K562 (cell line): Measurements from ENCODE around the gene PRKACB. TPM values are rescaled to one million over a fixed set of nuclear protein-coding genes. Genes with fewer than 3 reads are reported as not detected.

ENCODE experiments used
- ATAC-seq: fragments of 200-7000 bp; cut with Tn5 transposase; 3 replicates; pipeline ENCODE4 v1.9.1; 2020; ENCODE audit warnings: moderate library complexity
- BruUV-seq: library from RNA; stranded (reverse); fragments of 400-500 nt; replicated peaks from 2 replicates; lab custom pipeline; 2021; lab: Mats Ljungman, UMichigan
- CTCF ChIA-PET: fragments of 300-600 bp; formaldehyde crosslinking; extraction: SDS; loops from one replicate; lab custom pipeline; 2021; ENCODE audit warnings: low intra/inter-chr PET ratio; lab: Yijun Ruan, JAX
- POLR2A ChIA-PET: fragments of 300-600, 350-650 bp; sonication (Branson Sonifier 250); formaldehyde crosslinking; extraction: SDS; loops from one replicate; lab custom pipeline; 2021; ENCODE audit warnings: antibody characterized with exemption, inconsistent platforms; lab: Yijun Ruan, JAX
- DNase-seq, 4 experiments: peaks; one replicate each; pipeline versions ENCODE4 v3.0.0 to v3.0.0-alpha.2; 2011 to 2018; ENCODE audit warnings: low spot score in 3 of 4, mixed read lengths in 3 of 4; ENCODE audit errors: extremely low read depth in 1 of 4
- FAIRE-seq: peaks from 2 replicates; lab custom pipeline; 2011; peaks lifted over from hg19 to GRCh38; lab: Jason Lieb, UNC
- H2AFZ ChIP-seq: 2 replicates; pipeline ENCODE4 v1.6.0; 2011; ENCODE audit warnings: low read depth, low read length, control low read depth, inconsistent platforms
- H3K27ac ChIP-seq: fragments of 200-600 bp; 3 replicates; pipeline ENCODE4 v1.8.0; 2011; ENCODE audit warnings: low read depth, mild to moderate bottlenecking, control low read depth, inconsistent platforms, low read length, moderate library complexity, mixed read lengths; ENCODE audit errors: extremely low read depth
- H3K27me3 ChIP-seq, 2 experiments: fragments of 300-600 bp in 1 of 2; 2 replicates in 1 of 2; 3 replicates in 1 of 2; pipeline versions ENCODE4 v1.6.0 to v1.8.0; 2011; ENCODE audit warnings: inconsistent platforms in 2 of 2, low read length in 2 of 2, mild to moderate bottlenecking in 1 of 2, mixed read lengths in 1 of 2, moderate library complexity in 1 of 2; ENCODE audit not compliant: control insufficient read depth in 2 of 2, insufficient read depth in 2 of 2
- H3K36me3 ChIP-seq: fragments of 300-600 bp; 3 replicates; pipeline ENCODE4 v1.8.0; 2011; ENCODE audit warnings: mild to moderate bottlenecking, low read length, inconsistent platforms; ENCODE audit not compliant: control insufficient read depth, insufficient read depth
- H3K4me1 ChIP-seq, 2 experiments: fragments of 200-600 bp in 1 of 2; replicated peaks in 1 of 2; 2 replicates in 1 of 2; 3 replicates in 1 of 2; pipeline versions ENCODE4 v1.5.1 to v1.8.0; 2011; ENCODE audit warnings: inconsistent platforms in 2 of 2, low read length in 2 of 2, mild to moderate bottlenecking in 1 of 2, mixed read lengths in 1 of 2, moderate library complexity in 1 of 2; ENCODE audit not compliant: control insufficient read depth in 2 of 2, insufficient read depth in 2 of 2
- H3K4me2 ChIP-seq: 2 replicates; pipeline ENCODE4 v1.6.1; 2011; ENCODE audit warnings: low read length, control low read depth, inconsistent platforms, mixed read lengths; ENCODE audit not compliant: insufficient read depth
- H3K4me3 ChIP-seq: fragments of 200-600 bp; sonication (generic), shearing (Covaris generic); 2 replicates; pipeline ENCODE4 v1.5.1; 2016; ENCODE audit warnings: control low read depth, inconsistent platforms
- H3K79me2 ChIP-seq: fragments of 200-600 bp; 3 replicates; pipeline ENCODE4 v1.8.0; 2011; ENCODE audit warnings: low read length, inconsistent platforms; ENCODE audit not compliant: control insufficient read depth, insufficient read depth
- H3K9ac ChIP-seq, 2 experiments: 2 replicates each; pipeline versions ENCODE4 v1.6.0 to v1.6.1; 2011; ENCODE audit warnings: low read depth in 2 of 2, low read length in 2 of 2, control low read depth in 1 of 2, inconsistent platforms in 1 of 2, mild to moderate bottlenecking in 1 of 2, mixed read lengths in 1 of 2; ENCODE audit not compliant: insufficient read depth in 1 of 2
- H3K9me1 ChIP-seq: one replicate; pipeline ENCODE4 v1.6.0; 2011; ENCODE audit warnings: inconsistent platforms, mild to moderate bottlenecking, low read length, moderate library complexity; ENCODE audit not compliant: control insufficient read depth, insufficient read depth
- H3K9me3 ChIP-seq: replicated peaks from 2 replicates; pipeline ENCODE4 v1.5.1; 2011; ENCODE audit warnings: low read depth, low read length, inconsistent platforms; ENCODE audit not compliant: control insufficient read depth, insufficient read depth
- H4K20me1 ChIP-seq: replicated peaks from 2 replicates; pipeline ENCODE4 v1.6.1; 2011; ENCODE audit warnings: low read length, inconsistent platforms, mixed read lengths; ENCODE audit not compliant: control insufficient read depth, insufficient read depth
- CBX8 ChIP-seq: fragments of 200-600 bp; sonication (generic); IDR thresholded peaks from 2 replicates; pipeline ENCODE4 v1.6.1; 2012; ENCODE audit warnings: borderline replicate concordance, mixed run types, low read depth, mild to moderate bottlenecking, moderate library complexity, mixed read lengths, low read length, control low read depth, inconsistent platforms; ENCODE audit not compliant: poor library complexity, severe bottlenecking; ENCODE audit errors: extremely low read depth
- CXXC5 ChIP-seq: fragments of 250-450 bp; sonication (Bioruptor Pico); IDR thresholded peaks from 2 replicates; pipeline ENCODE4 v1.8.0; 2022; ENCODE audit warnings: inconsistent platforms, mild to moderate bottlenecking, moderate library complexity
- NELFE ChIP-seq: IDR thresholded peaks from 2 replicates; pipeline ENCODE4 v1.6.1; 2011; ENCODE audit warnings: mild to moderate bottlenecking; ENCODE audit not compliant: insufficient read depth, insufficient read length
- NFIX ChIP-seq: fragments of 250-450 bp; sonication (Bioruptor Pico); IDR thresholded peaks from 2 replicates; pipeline ENCODE4 v1.4.0; 2020; ENCODE audit warnings: low read depth, mild to moderate bottlenecking, moderate library complexity
- PRMT5 ChIP-seq: sonication (generic); formaldehyde crosslinking; IDR thresholded peaks from 2 replicates; pipeline ENCODE4 v1.5.0; 2020; ENCODE audit warnings: missing genetic modification reagents
- ZBTB11 ChIP-seq, 3 experiments: fragments of 200-800 bp in 1 of 3; fragments of 250-450 bp in 1 of 3; fragments of 450-650 bp in 1 of 3; sonication (Bioruptor Pico) in 1 of 3; sonication (Bioruptor generic) in 1 of 3; formaldehyde crosslinking in 1 of 3; IDR thresholded peaks; 2 replicates each; pipeline versions ENCODE4 v1.6.1 to v1.8.0; 2016 to 2022; ENCODE audit warnings: mild to moderate bottlenecking in 2 of 3, missing genetic modification characterization in 2 of 3, missing compliant biosample characterization in 1 of 3, moderate library complexity in 1 of 3
- ZNF277 ChIP-seq: fragments of 250-450 bp; sonication (Bioruptor Pico); IDR thresholded peaks from 2 replicates; pipeline ENCODE4 v1.8.0; 2022; ENCODE audit warnings: inconsistent platforms, mild to moderate bottlenecking, moderate library complexity, borderline replicate concordance
- ZNF707 ChIP-seq: fragments of 250-450 bp; sonication (Bioruptor Pico); conservative IDR thresholded peaks from 2 replicates; pipeline ENCODE4 v1.8.0; 2022; ENCODE audit warnings: inconsistent platforms, mild to moderate bottlenecking, moderate library complexity
- WGBS: fragments of 100-300 bp; shearing (Covaris generic); methylation state at CpG from one replicate; pipeline ENCODE4 v1.1.6; 2016; ENCODE audit warnings: low coverage, mixed read lengths; ENCODE audit not compliant: insufficient coverage; ENCODE audit errors: missing lambda C conversion rate; 5-methylcytosine and 5-hydroxymethylcytosine counted together
- in situ Hi-C: fragments of 300-500 bp; cut with MboI; formaldehyde crosslinking; loops from 4 replicates; pipeline ENCODE4 v1.15.0; 2018; ENCODE audit warnings: inconsistent platforms, mixed read lengths
- intact Hi-C: fragments of 100-400 bp; cut with micrococcal nuclease; formaldehyde crosslinking; loops from 2 replicates; pipeline ENCODE4 v1.14.2; 2022
- polyA plus RNA-seq, 8 experiments: library from polyadenylated mRNA; depleted of rRNA in 4 of 8; stranded (reverse) in 5 of 8; unstranded in 3 of 8; fragments of >200 nt; fragmentation: Nextera tagmentation in 2 of 8; fragmentation: Illumina TruSeq in 1 of 8; extraction: Ambion mirVana in 2 of 8; extraction: Trizol in 1 of 8; gene quantifications; 2 replicates each; pipeline versions ENCODE4 v1.2.1 to v1.2.3, GENCODE V29; 2011 to 2014; ENCODE audit warnings: inconsistent platforms in 1 of 8, missing spikeins in 1 of 8
- total RNA-seq, 7 experiments: library from RNA; depleted of rRNA in 6 of 7; stranded (reverse); fragments of >200 nt in 6 of 7; fragmentation: Illumina TruSeq in 2 of 7; extraction: Trizol in 2 of 7; gene quantifications; 2 replicates each; pipeline versions ENCODE4 v1.2.1 to v1.2.3, GENCODE V29; 2011 to 2021; ENCODE audit warnings: low replicate concordance in 1 of 7

Gene PRKACB
- total and polyA plus RNA-seq, 9 of the 15 experiments (the other 6 are each of a cell fraction or from before 2014, with no cell fraction given) = 1.1 to 5.2 (median 2.8) TPM

- intact Hi-C loops = no loop called here
- 0 out of 2 replicates have a peak, but pooled peaks cover 4% of the 10 kb centered on the region for H3K9me3 ChIP-seq
- no peak overlapping the region for H3K27ac ChIP-seq
- H4K20me1 ChIP-seq = no peaks in the 10 kb centered on the region
- FAIRE-seq (no peak), DNase-seq (no peak), ATAC-seq (no peak)
- CTCF ChIA-PET = no interaction called here
- H2AFZ ChIP-seq = no peak overlapping the region
- H3K27me3 ChIP-seq = no peaks in the 10 kb centered on the region
- H3K9me1 ChIP-seq = no peaks in the 10 kb centered on the region
- H3K79me2 ChIP-seq = no peaks in the 10 kb centered on the region
- H3K4me3 ChIP-seq = no peak overlapping the region
- POLR2A ChIA-PET = no interaction called here
- no peaks in the 10 kb centered on the region for H3K36me3 ChIP-seq
- in situ Hi-C loops = no loop called here
- WGBS = 6% methylated on average over 3 of the region's 3 CpGs
- TF ChIP-seq CXXC5 (CRISPR knock-in tag) (no peak), NELFE (no peak), PRMT5 (CRISPR knock-in tag) (no peak)
- H3K9ac ChIP-seq = no peak overlapping the region
- no TSS peak for BruUV-seq
- no peak overlapping the region for H3K4me2 ChIP-seq
- no peaks in the 10 kb centered on the region for H3K4me1 ChIP-seq
Observed at GRCh38 chr1:84192681-84193080, 48.6 kb downstream of the PRKACB start.

- H3K4me2 ChIP-seq = no peak overlapping the region
- no peaks in the 10 kb centered on the region for H3K9me1 ChIP-seq
- H4K20me1 ChIP-seq = no peaks in the 10 kb centered on the region
- intact Hi-C loops = no loop called here
- no peak overlapping the region for H3K4me3 ChIP-seq
- no peak overlapping the region for H3K9ac ChIP-seq
- TF ChIP-seq NFIX (CRISPR knock-in tag) (0 out of 2 replicates have a peak, but pooled peaks have one; percentile 28), ZBTB11 (CRISPR knock-in tag; IDR thresholded peaks at IDR 0.05) (0 out of 6 replicates have a peak, but pooled peaks of 1 of the 3 experiments have one; percentile 12), ZNF707 (CRISPR knock-in tag) (0 out of 2 replicates have a peak, but pooled peaks have one; percentile 27), ZNF277 (CRISPR knock-in tag) (peak; percentile 87; the same call in 1 of the 2 replicates), CBX8 (no peak)
- TF ChIP-seq, all 486 proteins: peak for 4
- Histone ChIP-seq H2AFZ (no peak overlapping the region), H3K9me3 (no peaks in the 10 kb centered on the region), H3K79me2 (no peaks in the 10 kb centered on the region), H3K4me1 (no peaks in the 10 kb centered on the region), H3K27me3 (no peaks in the 10 kb centered on the region), H3K27ac (no peak overlapping the region), H3K36me3 (no peaks in the 10 kb centered on the region)
- no peak for DNase-seq
- ChIA-PET CTCF (no interaction called here), POLR2A (no interaction called here)
- WGBS = 64% methylated on average over 6 of the region's 6 CpGs
- no TSS peak for BruUV-seq
- in situ Hi-C loops = no loop called here
- no peak for FAIRE-seq
- ATAC-seq = no peak
Observed at GRCh38 chr1:84198832-84199231, 54.8 kb downstream of the PRKACB start.
